Right lobe of liver (tissue), 6 donors: ENCODE measurements around the gene DIAPH3. TPM values are rescaled to one million over a fixed set of nuclear protein-coding genes. Genes with fewer than 3 reads are reported as not detected.

ENCODE experiments used
- ATAC-seq, 4 donors: fragments of 200-7000 bp; cut with Tn5 transposase; one replicate each; pipeline ENCODE4 v1.9.1; 2020; ENCODE audit warnings: mild to moderate bottlenecking in 4 of 4, moderate library complexity in 4 of 4
- DNase-seq, 3 donors: peaks; one replicate each; pipeline ENCODE4 v3.0.0-alpha.2; 2020
- H3K27ac ChIP-seq, 3 donors: fragments of 200-600 bp; one replicate each; pipeline ENCODE4 v1.8.0; 2022
- H3K27me3 ChIP-seq, 2 donors: fragments of 200-600 bp; one replicate each; pipeline ENCODE4 v1.8.0; 2022
- H3K36me3 ChIP-seq, 4 donors: fragments of 200-600 bp; sonication (generic) in 1 of 4; one replicate each; pipeline versions ENCODE4 v1.5.1 to v1.8.0; 2017 to 2022; ENCODE audit warnings: control low read depth in 1 of 4
- H3K4me1 ChIP-seq, 4 donors: fragments of 200-600 bp; sonication (generic) in 1 of 4; one replicate each; pipeline versions ENCODE4 v1.5.1 to v1.8.0; 2017 to 2022; ENCODE audit warnings: control low read depth in 1 of 4
- H3K4me3 ChIP-seq, 3 donors: fragments of 200-600 bp; one replicate each; pipeline ENCODE4 v1.8.0; 2022
- H3K9me3 ChIP-seq, 4 donors: fragments of 200-600 bp; sonication (generic) in 1 of 4; one replicate each; pipeline versions ENCODE4 v1.5.1 to v1.8.0; 2017 to 2022; ENCODE audit warnings: control low read depth in 1 of 4
- CTCF ChIP-seq, 4 donors: fragments of 200-600 bp in 3 of 4; fragments of 450-650 bp in 1 of 4; IDR thresholded peaks; one replicate each; pipeline versions ENCODE4 v1.5.1 to v1.8.0; 2016 to 2022; ENCODE audit warnings: antibody characterized with exemption in 4 of 4, mild to moderate bottlenecking in 2 of 4
- POLR2A ChIP-seq: fragments of 450-650 bp; IDR thresholded peaks from one replicate; pipeline ENCODE4 v1.6.1; 2017; ENCODE audit warnings: antibody characterized with exemption, mild to moderate bottlenecking
- WGBS: methylation state at CpG from one replicate; pipeline ENCODE4 v1.1.6; 2018; ENCODE audit warnings: low coverage, low lambda C conversion rate; ENCODE audit not compliant: insufficient coverage; ENCODE audit errors: missing lambda C conversion rate; 5-methylcytosine and 5-hydroxymethylcytosine counted together
- intact Hi-C, 2 donors: fragments of 100-400 bp; cut with DNase I; formaldehyde crosslinking; loops; one replicate each; pipeline versions ENCODE4 v1.11.2 to v1.14.1; 2022
- total RNA-seq, 6 experiments: library from RNA; depleted of rRNA in 2 of 6; stranded (reverse); fragments of >200 nt in 2 of 6; fragmentation: NEBNext Ultra II Directional in 3 of 6; extraction: Animal tissue kit (Norgen Biotek cat#: 25700) in 3 of 6; gene quantifications; one replicate each; pipeline versions ENCODE4 v1.1.0 to v1.2.4, GENCODE V29; 2016 to 2023
- donor health status: DM: no; HTN: yes; CAD: no.
- donor health status: DM: no; HTN: no; CAD: no.
- donor health status: DM: no; HTN: no; CAD: no.
- donor health status: DM: no; HTN: yes; CAD: no.
- donor health status: DM: no; HTN: yes; CAD: no.

DIAPH3 gene
- total RNA-seq, 6 experiments from 2014 or later = 0.10 to 1.6 (median 0.93) TPM; not detected in 1

GRCh38 chr13:60138674-60139073 lies 25.1 kb downstream of the DIAPH3 start:
- H3K4me3 ChIP-seq = no peak overlapping the region
- no peak for TF ChIP-seq CTCF (IDR thresholded peaks at IDR 0.05)
- H3K36me3 ChIP-seq = no peaks in the 10 kb centered on the region
- no peak for ATAC-seq
- no peaks in the 10 kb centered on the region for H3K4me1 ChIP-seq
- no peak for DNase-seq
- H3K27me3 ChIP-seq = no peaks in the 10 kb centered on the region
- 89% methylated on average over 1 of the region's 1 CpG for WGBS
- intact Hi-C loops = no loop called here
- no peak overlapping the region for H3K27ac ChIP-seq
- no peaks in the 10 kb centered on the region for H3K9me3 ChIP-seq

GRCh38 chr13:60137911-60138560 lies 25.7 kb downstream of the DIAPH3 start:
- no peaks in the 10 kb centered on the region for H3K36me3 ChIP-seq
- DNase-seq (no peak), ATAC-seq (no peak)
- H3K4me3 ChIP-seq = no peak overlapping the region
- TF ChIP-seq POLR2A = no peak
- TF ChIP-seq CTCF (IDR thresholded peaks at IDR 0.05) = no peak
- H3K27ac ChIP-seq = no peak overlapping the region
- intact Hi-C loops = no loop called here
- H3K9me3 ChIP-seq = no peaks in the 10 kb centered on the region
- no peaks in the 10 kb centered on the region for H3K4me1 ChIP-seq
- 92% methylated on average over 8 of the region's 8 CpGs for WGBS
- no peaks in the 10 kb centered on the region for H3K27me3 ChIP-seq

DNA sequence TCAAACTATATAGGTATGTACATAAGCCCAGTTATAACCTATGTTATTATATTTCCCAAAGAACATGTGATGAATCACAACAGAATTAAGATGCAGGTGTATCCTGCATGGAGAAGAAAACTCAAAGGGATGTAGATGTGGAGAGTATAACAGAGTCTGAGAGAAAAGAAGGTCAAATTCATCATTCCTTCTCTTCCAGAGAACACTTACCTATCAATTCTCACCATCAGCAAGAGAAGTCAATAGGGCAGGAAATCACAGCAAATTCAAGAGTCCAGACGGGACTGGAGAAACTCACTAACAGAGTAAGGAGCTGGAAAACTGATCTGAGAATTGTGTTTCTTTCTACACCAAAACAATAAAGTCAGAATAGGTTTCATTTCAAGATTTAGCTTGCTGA lies 28.4 kb downstream of the DIAPH3 start:
- intact Hi-C loops = no loop called here
- H3K4me1 ChIP-seq = no peaks in the 10 kb centered on the region
- H3K27ac ChIP-seq = no peak overlapping the region
- DNase-seq = no peak
- H3K27me3 ChIP-seq = no peaks in the 10 kb centered on the region
- no peaks in the 10 kb centered on the region for H3K9me3 ChIP-seq
- H3K36me3 ChIP-seq = no peaks in the 10 kb centered on the region
- no peak for ATAC-seq
- no peak overlapping the region for H3K4me3 ChIP-seq
- TF ChIP-seq CTCF (IDR thresholded peaks at IDR 0.05) (no peak), POLR2A (no peak)
- 48% methylated on average over 1 of the region's 1 CpG for WGBS

GRCh38 chr13:60134376-60134775 lies 29.4 kb downstream of the DIAPH3 start:
- no peak overlapping the region for H3K4me3 ChIP-seq
- intact Hi-C loops = no loop called here
- no peaks in the 10 kb centered on the region for H3K36me3 ChIP-seq
- DNase-seq (no peak), ATAC-seq (no peak)
- TF ChIP-seq CTCF (IDR thresholded peaks at IDR 0.05) (no peak), POLR2A (no peak)
- H3K27ac ChIP-seq = no peak overlapping the region
- H3K9me3 ChIP-seq = no peaks in the 10 kb centered on the region
- no peaks in the 10 kb centered on the region for H3K27me3 ChIP-seq
- WGBS = 78% methylated on average over 2 of the region's 4 CpGs
- no peaks in the 10 kb centered on the region for H3K4me1 ChIP-seq

- Histone ChIP-seq H3K4me3 (no peak overlapping the region), H3K27ac (no peak overlapping the region), H3K9me3 (no peaks in the 10 kb centered on the region), H3K27me3 (no peaks in the 10 kb centered on the region), H3K4me1 (no peaks in the 10 kb centered on the region), H3K36me3 (no peaks in the 10 kb centered on the region)
- intact Hi-C loops = no loop called here
- ATAC-seq (no peak), DNase-seq (no peak)
- WGBS = 84% methylated on average over 3 of the region's 3 CpGs
- TF ChIP-seq POLR2A (no peak), CTCF (IDR thresholded peaks at IDR 0.05) (no peak)
Observed at GRCh38 chr13:60121337-60121687, 42.4 kb downstream of the DIAPH3 start.
